ENCODE data around the gene LPP.

LPP gene

GRCh38 chr3:188518835-188519452 lies 365.0 kb downstream of the LPP start:
- TF ChIP-seq CTCF (IDR thresholded peaks at IDR 0.05; ENCODE audit: borderline replicate concordance, extremely low read depth, low read length, poor library complexity, severe bottlenecking): no peak
- no peak for TF ChIP-seq EZH2 (IDR thresholded peaks at IDR 0.05; ENCODE audit: borderline replicate concordance, low read depth, low read length, severe bottlenecking)
- no peaks in the 10 kb centered on the region for H3K9me3 ChIP-seq (ENCODE audit: insufficient read depth, low read length, severe bottlenecking)
- H2AFZ ChIP-seq (ENCODE audit: low read depth, low read length): no peak overlapping the region
- H4K20me1 ChIP-seq (ENCODE audit: insufficient read depth, low read length): no peaks in the 10 kb centered on the region
- no peak overlapping the region for H3K27ac ChIP-seq (ENCODE audit: low read length)
- H3K4me1 ChIP-seq (ENCODE audit: insufficient read depth, low read length): no peaks in the 10 kb centered on the region
- no peak overlapping the region for H3K9ac ChIP-seq (ENCODE audit: low read depth, low read length)
- H3K4me2 ChIP-seq (ENCODE audit: insufficient read depth, low read length): no peak overlapping the region
- no peak for DNase-seq
- H3K36me3 ChIP-seq (ENCODE audit: insufficient read depth, low read length): no peaks in the 10 kb centered on the region
- ATAC-seq (ENCODE audit: insufficient read depth, low read depth): no peak
- H3K79me2 ChIP-seq (ENCODE audit: insufficient read depth, low read length): no peaks in the 10 kb centered on the region
- H3K27me3 ChIP-seq (ENCODE audit: insufficient read depth, low read length, poor library complexity): no peaks in the 10 kb centered on the region
- no peak overlapping the region for H3K4me3 ChIP-seq (ENCODE audit: low read depth in 1 of 2, low read length in 2 of 2)

GRCh38 chr3:188520466-188520865 lies 366.5 kb downstream of the LPP start:
- Histone ChIP-seq H3K27me3 (ENCODE audit: insufficient read depth, low read length, poor library complexity) (no peaks in the 10 kb centered on the region), H3K4me2 (ENCODE audit: insufficient read depth, low read length) (no peak overlapping the region), H3K27ac (ENCODE audit: low read length) (no peak overlapping the region), H2AFZ (ENCODE audit: low read depth, low read length) (no peak overlapping the region), H3K4me3 (ENCODE audit: low read depth in 1 of 2, low read length in 2 of 2) (no peak overlapping the region), H3K79me2 (ENCODE audit: insufficient read depth, low read length) (no peaks in the 10 kb centered on the region), H3K36me3 (ENCODE audit: insufficient read depth, low read length) (peaks cover 4% of the 10 kb centered on the region; the same call in 1 of the 2 replicates), H4K20me1 (ENCODE audit: insufficient read depth, low read length) (no peaks in the 10 kb centered on the region), H3K4me1 (ENCODE audit: insufficient read depth, low read length) (no peaks in the 10 kb centered on the region), H3K9ac (ENCODE audit: low read depth, low read length) (no peak overlapping the region), H3K9me3 (ENCODE audit: insufficient read depth, low read length, severe bottlenecking) (no peaks in the 10 kb centered on the region)
- TF ChIP-seq EZH2 (IDR thresholded peaks at IDR 0.05; ENCODE audit: borderline replicate concordance, low read depth, low read length, severe bottlenecking): no peak
- no peak for TF ChIP-seq CTCF (IDR thresholded peaks at IDR 0.05; ENCODE audit: borderline replicate concordance, extremely low read depth, low read length, poor library complexity, severe bottlenecking)
- DNase-seq (no peak), ATAC-seq (ENCODE audit: insufficient read depth, low read depth) (no peak)

GRCh38 chr3:188522115-188522514 lies 368.2 kb downstream of the LPP start:
- H3K36me3 ChIP-seq (ENCODE audit: insufficient read depth, low read length): peaks cover 4% of the 10 kb centered on the region; the same call in 1 of the 2 replicates
- H3K79me2 ChIP-seq (ENCODE audit: insufficient read depth, low read length): no peaks in the 10 kb centered on the region
- no peak for TF ChIP-seq EZH2 (IDR thresholded peaks at IDR 0.05; ENCODE audit: borderline replicate concordance, low read depth, low read length, severe bottlenecking)
- TF ChIP-seq CTCF (IDR thresholded peaks at IDR 0.05; ENCODE audit: borderline replicate concordance, extremely low read depth, low read length, poor library complexity, severe bottlenecking): no peak
- H3K27me3 ChIP-seq (ENCODE audit: insufficient read depth, low read length, poor library complexity): no peaks in the 10 kb centered on the region
- no peak overlapping the region for H3K27ac ChIP-seq (ENCODE audit: low read length)
- DNase-seq (no peak), ATAC-seq (ENCODE audit: insufficient read depth, low read depth) (no peak)
- no peaks in the 10 kb centered on the region for H4K20me1 ChIP-seq (ENCODE audit: insufficient read depth, low read length)
- no peaks in the 10 kb centered on the region for H3K4me1 ChIP-seq (ENCODE audit: insufficient read depth, low read length)
- no peak overlapping the region for H3K4me3 ChIP-seq (ENCODE audit: low read depth in 1 of 2, low read length in 2 of 2)
- no peaks in the 10 kb centered on the region for H3K9me3 ChIP-seq (ENCODE audit: insufficient read depth, low read length, severe bottlenecking)
- H3K4me2 ChIP-seq (ENCODE audit: insufficient read depth, low read length): no peak overlapping the region
- no peak overlapping the region for H3K9ac ChIP-seq (ENCODE audit: low read depth, low read length)
- no peak overlapping the region for H2AFZ ChIP-seq (ENCODE audit: low read depth, low read length)

Measured in DND-41 (cell line).